Liver (tissue), 9 donors: ENCODE measurements around the gene HEMGN. TPM values are rescaled to one million over a fixed set of nuclear protein-coding genes. Genes with fewer than 3 reads are reported as not detected.
A peak's percentile ranks its signal among the peaks of the same experiment; 100 is the strongest.

Experiments used
- DNase-seq: peaks from one replicate; pipeline ENCODE4 v3.0.0-alpha.2; 2017; ENCODE audit warnings: low spot score
- H3K27ac ChIP-seq, 2 donors: one replicate each; pipeline ENCODE4 v1.7.0; 2013; ENCODE audit warnings: inconsistent platforms in 2 of 2, low read length in 2 of 2, control low read depth in 1 of 2, low read depth in 1 of 2, mild to moderate bottlenecking in 1 of 2
- H3K27me3 ChIP-seq, 4 donors: one replicate each; pipeline versions ENCODE4 v1.6.1 to v1.7.0; 2013; ENCODE audit warnings: low read length in 3 of 4, inconsistent platforms in 1 of 4, mild to moderate bottlenecking in 1 of 4, moderate library complexity in 1 of 4; ENCODE audit not compliant: control insufficient read depth in 4 of 4, insufficient read depth in 4 of 4
- H3K36me3 ChIP-seq, 4 donors: one replicate each; pipeline versions ENCODE4 v1.6.1 to v1.7.0; 2013; ENCODE audit warnings: low read length in 3 of 4, mild to moderate bottlenecking in 3 of 4, low read depth in 1 of 4, moderate library complexity in 1 of 4; ENCODE audit not compliant: control insufficient read depth in 4 of 4, insufficient read depth in 3 of 4
- H3K4me1 ChIP-seq, 4 donors: one replicate each; pipeline versions ENCODE4 v1.6.1 to v1.7.0; 2013; ENCODE audit warnings: low read length in 3 of 4, mild to moderate bottlenecking in 3 of 4, moderate library complexity in 1 of 4; ENCODE audit not compliant: control insufficient read depth in 4 of 4, insufficient read depth in 4 of 4
- H3K4me3 ChIP-seq, 3 donors: one replicate each; pipeline versions ENCODE4 v1.6.1 to v1.7.0; 2013; ENCODE audit warnings: low read length in 3 of 3, control low read depth in 1 of 3, low read depth in 1 of 3, mild to moderate bottlenecking in 1 of 3
- H3K9ac ChIP-seq, 2 donors: one replicate each; pipeline ENCODE4 v1.7.0; 2013; ENCODE audit warnings: low read length in 2 of 2, mild to moderate bottlenecking in 2 of 2, moderate library complexity in 2 of 2, control low read depth in 1 of 2, low read depth in 1 of 2
- H3K9me3 ChIP-seq, 4 donors: one replicate each; pipeline versions ENCODE4 v1.6.1 to v1.7.0; 2013; ENCODE audit warnings: low read length in 3 of 4; ENCODE audit not compliant: control insufficient read depth in 4 of 4
- ATF3 ChIP-seq: IDR thresholded peaks from 2 replicates; pipeline ENCODE4 v1.6.1; 2016; ENCODE audit warnings: antibody characterized with exemption
- EGR1 ChIP-seq, 2 donors: IDR thresholded peaks; 2 replicates each; pipeline ENCODE4 v1.6.1; 2016 to 2018; ENCODE audit warnings: antibody characterized with exemption in 2 of 2, low read depth in 2 of 2
- FOXA1 ChIP-seq: IDR thresholded peaks from 2 replicates; pipeline ENCODE4 v1.6.1; 2016; ENCODE audit warnings: antibody characterized with exemption
- FOXA2 ChIP-seq: IDR thresholded peaks from 2 replicates; pipeline ENCODE4 v1.6.1; 2016; ENCODE audit warnings: antibody characterized with exemption
- GABPA ChIP-seq, 2 donors: IDR thresholded peaks in 1 of 2; conservative IDR thresholded peaks in 1 of 2; 2 replicates each; pipeline ENCODE4 v1.6.1; 2016; ENCODE audit warnings: antibody characterized with exemption in 2 of 2, mild to moderate bottlenecking in 1 of 2, moderate library complexity in 1 of 2
- HNF4A ChIP-seq, 2 donors: conservative IDR thresholded peaks; 2 replicates each; pipeline ENCODE4 v1.6.1; 2016; ENCODE audit warnings: antibody characterized with exemption in 2 of 2, mild to moderate bottlenecking in 2 of 2
- HNF4G ChIP-seq: IDR thresholded peaks from 2 replicates; pipeline ENCODE4 v1.6.1; 2016; ENCODE audit warnings: antibody characterized with exemption
- JUND ChIP-seq, 2 donors: IDR thresholded peaks; 2 replicates each; pipeline ENCODE4 v1.6.1; 2016; ENCODE audit warnings: antibody characterized with exemption in 2 of 2
- MAX ChIP-seq: IDR thresholded peaks from 2 replicates; pipeline ENCODE4 v1.6.1; 2016; ENCODE audit warnings: antibody characterized with exemption
- NR2F2 ChIP-seq: IDR thresholded peaks from 2 replicates; pipeline ENCODE4 v1.6.1; 2016; ENCODE audit warnings: antibody characterized with exemption
- RAD21 ChIP-seq, 2 donors: IDR thresholded peaks; 2 replicates each; pipeline ENCODE4 v1.6.1; 2016; ENCODE audit warnings: antibody characterized with exemption in 2 of 2, mild to moderate bottlenecking in 2 of 2
- RXRA ChIP-seq, 2 donors: IDR thresholded peaks; 2 replicates each; pipeline ENCODE4 v1.6.1; 2017 to 2018; ENCODE audit warnings: antibody characterized with exemption in 2 of 2, mild to moderate bottlenecking in 1 of 2
- SP1 ChIP-seq: IDR thresholded peaks from 2 replicates; pipeline ENCODE4 v1.6.1; 2018; ENCODE audit warnings: antibody characterized with exemption, mild to moderate bottlenecking
- TAF1 ChIP-seq: conservative IDR thresholded peaks from 2 replicates; pipeline ENCODE4 v1.6.1; 2016; ENCODE audit warnings: antibody characterized with exemption, mild to moderate bottlenecking
- YY1 ChIP-seq: IDR thresholded peaks from 2 replicates; pipeline ENCODE4 v1.6.1; 2016; ENCODE audit warnings: antibody characterized with exemption, mild to moderate bottlenecking
- WGBS: extraction: QIAGEN DNeasy Blood & Tissue Kit; methylation state at CpG from one replicate; pipeline ENCODE4 v1.1.7; 2013; 5-methylcytosine and 5-hydroxymethylcytosine counted together
- polyA plus RNA-seq, 2 donors: library from polyadenylated mRNA; stranded (reverse) in 1 of 2; unstranded in 1 of 2; fragments of 200-250 nt in 1 of 2; fragments of >200 nt in 1 of 2; fragmentation: Nextera tagmentation in 1 of 2; extraction: Ambion mirVana in 1 of 2; gene quantifications; one replicate each; pipeline versions ENCODE4 v1.2.1 to v1.2.3, GENCODE V29; 2013 to 2015
- total RNA-seq, 2 donors: library from RNA; depleted of rRNA; stranded (reverse); fragments of >200 nt; gene quantifications; one replicate each; pipeline ENCODE4 v1.2.3, GENCODE V29; 2014
- TF ChIP-seq, protein P1 (sequence below): IDR thresholded peaks from 2 replicates; pipeline ENCODE4 v1.6.1; 2016; ENCODE audit warnings: antibody characterized with exemption
- TF ChIP-seq, protein P2 (sequence below): fragments of 150-350 bp; IDR thresholded peaks from 2 replicates; pipeline ENCODE4 v1.5.1; 2017; ENCODE audit warnings: improper control_type of control experiment, low read depth, low read length; ENCODE audit not compliant: missing input control
- TF ChIP-seq, protein P3 (sequence below): IDR thresholded peaks from 2 replicates; pipeline ENCODE4 v1.6.1; 2016; ENCODE audit warnings: antibody characterized with exemption, mild to moderate bottlenecking
- donor health status: healthy.
- donor health status: healthy.
- donor health status: healthy.
- donor health status: healthy.
- donor health status: healthy.

The HEMGN gene
- total and polyA plus RNA-seq, 4 donors: 0.06 to 218 (median 0.08) TPM; not detected in 1

DNA sequence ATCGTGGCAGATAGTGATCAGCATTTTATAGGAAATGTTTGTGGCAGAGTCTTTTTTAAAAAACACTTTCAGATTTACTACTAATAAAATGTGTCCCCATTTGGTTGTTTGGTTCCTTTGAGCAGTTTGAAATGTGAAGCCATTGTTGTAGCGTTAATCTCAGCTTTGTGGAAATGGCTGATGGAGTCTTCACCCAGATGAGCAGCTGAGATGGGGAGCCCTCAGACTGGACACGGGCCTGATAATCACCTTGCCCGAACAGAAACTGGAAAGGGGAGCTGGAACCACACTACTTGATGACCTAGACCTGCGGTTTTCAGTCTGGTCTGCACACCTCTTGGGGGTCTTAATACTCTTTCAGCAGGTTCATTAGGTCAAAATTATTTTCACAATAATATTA, 24.6 kb upstream of the HEMGN start:
- Histone ChIP-seq H3K9me3 (no peaks in the 10 kb centered on the region), H3K4me1 (no peaks in the 10 kb centered on the region), H3K36me3 (no peaks in the 10 kb centered on the region), H3K27ac (no peak overlapping the region), H3K4me3 (no peak overlapping the region), H3K9ac (no peak overlapping the region), H3K27me3 (no peaks in the 10 kb centered on the region)
- 89% methylated on average over 5 of the region's 5 CpGs for WGBS
- DNase-seq: peak; percentile 4
- no peak for TF ChIP-seq JUND (IDR thresholded peaks at IDR 0.05)
- no peak for TF ChIP-seq YY1
- no peak for TF ChIP-seq SP1
- no peak for TF ChIP-seq HNF4A (conservative IDR thresholded peaks at IDR 0.05)
- no peak for TF ChIP-seq MAX
- TF ChIP-seq, protein P1, sequence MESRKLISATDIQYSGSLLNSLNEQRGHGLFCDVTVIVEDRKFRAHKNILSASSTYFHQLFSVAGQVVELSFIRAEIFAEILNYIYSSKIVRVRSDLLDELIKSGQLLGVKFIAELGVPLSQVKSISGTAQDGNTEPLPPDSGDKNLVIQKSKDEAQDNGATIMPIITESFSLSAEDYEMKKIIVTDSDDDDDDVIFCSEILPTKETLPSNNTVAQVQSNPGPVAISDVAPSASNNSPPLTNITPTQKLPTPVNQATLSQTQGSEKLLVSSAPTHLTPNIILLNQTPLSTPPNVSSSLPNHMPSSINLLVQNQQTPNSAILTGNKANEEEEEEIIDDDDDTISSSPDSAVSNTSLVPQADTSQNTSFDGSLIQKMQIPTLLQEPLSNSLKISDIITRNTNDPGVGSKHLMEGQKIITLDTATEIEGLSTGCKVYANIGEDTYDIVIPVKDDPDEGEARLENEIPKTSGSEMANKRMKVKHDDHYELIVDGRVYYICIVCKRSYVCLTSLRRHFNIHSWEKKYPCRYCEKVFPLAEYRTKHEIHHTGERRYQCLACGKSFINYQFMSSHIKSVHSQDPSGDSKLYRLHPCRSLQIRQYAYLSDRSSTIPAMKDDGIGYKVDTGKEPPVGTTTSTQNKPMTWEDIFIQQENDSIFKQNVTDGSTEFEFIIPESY: no peak
- no peak for TF ChIP-seq EGR1 (IDR thresholded peaks at IDR 0.05; ENCODE audit: low read depth in 2 of 2)
- TF ChIP-seq NR2F2: no peak
- TF ChIP-seq GABPA (IDR thresholded peaks at IDR 0.05 in 1 of 2, conservative IDR thresholded peaks at IDR 0.05 in 1 of 2): no peak
- TF ChIP-seq FOXA2: no peak
- TF ChIP-seq FOXA1: no peak
- no peak for TF ChIP-seq TAF1
- TF ChIP-seq RXRA (IDR thresholded peaks at IDR 0.05): no peak
- TF ChIP-seq RAD21 (IDR thresholded peaks at IDR 0.05): no peak
- TF ChIP-seq, protein P2, sequence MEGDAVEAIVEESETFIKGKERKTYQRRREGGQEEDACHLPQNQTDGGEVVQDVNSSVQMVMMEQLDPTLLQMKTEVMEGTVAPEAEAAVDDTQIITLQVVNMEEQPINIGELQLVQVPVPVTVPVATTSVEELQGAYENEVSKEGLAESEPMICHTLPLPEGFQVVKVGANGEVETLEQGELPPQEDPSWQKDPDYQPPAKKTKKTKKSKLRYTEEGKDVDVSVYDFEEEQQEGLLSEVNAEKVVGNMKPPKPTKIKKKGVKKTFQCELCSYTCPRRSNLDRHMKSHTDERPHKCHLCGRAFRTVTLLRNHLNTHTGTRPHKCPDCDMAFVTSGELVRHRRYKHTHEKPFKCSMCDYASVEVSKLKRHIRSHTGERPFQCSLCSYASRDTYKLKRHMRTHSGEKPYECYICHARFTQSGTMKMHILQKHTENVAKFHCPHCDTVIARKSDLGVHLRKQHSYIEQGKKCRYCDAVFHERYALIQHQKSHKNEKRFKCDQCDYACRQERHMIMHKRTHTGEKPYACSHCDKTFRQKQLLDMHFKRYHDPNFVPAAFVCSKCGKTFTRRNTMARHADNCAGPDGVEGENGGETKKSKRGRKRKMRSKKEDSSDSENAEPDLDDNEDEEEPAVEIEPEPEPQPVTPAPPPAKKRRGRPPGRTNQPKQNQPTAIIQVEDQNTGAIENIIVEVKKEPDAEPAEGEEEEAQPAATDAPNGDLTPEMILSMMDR: no peak
- no peak for TF ChIP-seq HNF4G
- no peak for TF ChIP-seq ATF3
- TF ChIP-seq, protein P3, sequence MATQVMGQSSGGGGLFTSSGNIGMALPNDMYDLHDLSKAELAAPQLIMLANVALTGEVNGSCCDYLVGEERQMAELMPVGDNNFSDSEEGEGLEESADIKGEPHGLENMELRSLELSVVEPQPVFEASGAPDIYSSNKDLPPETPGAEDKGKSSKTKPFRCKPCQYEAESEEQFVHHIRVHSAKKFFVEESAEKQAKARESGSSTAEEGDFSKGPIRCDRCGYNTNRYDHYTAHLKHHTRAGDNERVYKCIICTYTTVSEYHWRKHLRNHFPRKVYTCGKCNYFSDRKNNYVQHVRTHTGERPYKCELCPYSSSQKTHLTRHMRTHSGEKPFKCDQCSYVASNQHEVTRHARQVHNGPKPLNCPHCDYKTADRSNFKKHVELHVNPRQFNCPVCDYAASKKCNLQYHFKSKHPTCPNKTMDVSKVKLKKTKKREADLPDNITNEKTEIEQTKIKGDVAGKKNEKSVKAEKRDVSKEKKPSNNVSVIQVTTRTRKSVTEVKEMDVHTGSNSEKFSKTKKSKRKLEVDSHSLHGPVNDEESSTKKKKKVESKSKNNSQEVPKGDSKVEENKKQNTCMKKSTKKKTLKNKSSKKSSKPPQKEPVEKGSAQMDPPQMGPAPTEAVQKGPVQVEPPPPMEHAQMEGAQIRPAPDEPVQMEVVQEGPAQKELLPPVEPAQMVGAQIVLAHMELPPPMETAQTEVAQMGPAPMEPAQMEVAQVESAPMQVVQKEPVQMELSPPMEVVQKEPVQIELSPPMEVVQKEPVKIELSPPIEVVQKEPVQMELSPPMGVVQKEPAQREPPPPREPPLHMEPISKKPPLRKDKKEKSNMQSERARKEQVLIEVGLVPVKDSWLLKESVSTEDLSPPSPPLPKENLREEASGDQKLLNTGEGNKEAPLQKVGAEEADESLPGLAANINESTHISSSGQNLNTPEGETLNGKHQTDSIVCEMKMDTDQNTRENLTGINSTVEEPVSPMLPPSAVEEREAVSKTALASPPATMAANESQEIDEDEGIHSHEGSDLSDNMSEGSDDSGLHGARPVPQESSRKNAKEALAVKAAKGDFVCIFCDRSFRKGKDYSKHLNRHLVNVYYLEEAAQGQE: no peak

DNA sequence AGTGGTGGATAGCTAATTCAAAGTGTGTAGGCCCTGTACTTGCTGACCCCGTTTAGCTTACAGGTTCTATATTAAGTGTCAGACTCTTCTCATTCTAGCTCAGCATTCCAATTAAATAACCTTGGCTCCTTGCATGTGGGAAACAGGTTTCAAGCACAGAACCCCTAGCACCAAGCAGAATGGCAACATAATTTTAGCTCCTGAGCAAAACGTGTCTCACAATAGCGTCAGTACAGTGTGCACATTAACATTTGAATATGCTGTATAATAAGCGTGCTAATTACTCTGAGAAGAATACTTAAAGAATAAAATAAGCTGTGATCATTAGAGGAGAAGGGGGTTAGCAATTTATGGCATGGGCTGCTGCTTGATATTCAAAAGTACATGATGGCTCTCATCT, 24.2 kb upstream of the HEMGN start:
- no peak overlapping the region for H3K9ac ChIP-seq
- H3K9me3 ChIP-seq: no peaks in the 10 kb centered on the region
- no peak for DNase-seq
- no peaks in the 10 kb centered on the region for H3K4me1 ChIP-seq
- no peaks in the 10 kb centered on the region for H3K27me3 ChIP-seq
- WGBS: 81% methylated on average over 4 of the region's 4 CpGs
- H3K36me3 ChIP-seq: no peaks in the 10 kb centered on the region
- no peak overlapping the region for H3K27ac ChIP-seq
- no peak overlapping the region for H3K4me3 ChIP-seq
- no peak for TF ChIP-seq RAD21 (IDR thresholded peaks at IDR 0.05)
- no peak for TF ChIP-seq NR2F2
- TF ChIP-seq, protein P3: no peak
- no peak for TF ChIP-seq MAX
- no peak for TF ChIP-seq TAF1
- TF ChIP-seq RXRA (IDR thresholded peaks at IDR 0.05): no peak
- TF ChIP-seq FOXA2: no peak
- TF ChIP-seq, protein P2: no peak
- TF ChIP-seq ATF3: no peak
- no peak for TF ChIP-seq EGR1 (IDR thresholded peaks at IDR 0.05; ENCODE audit: low read depth in 2 of 2)
